HG03159 (cell line): ENCODE measurements around the gene TBC1D24.

Experiments
- ATAC-seq: cut with Tn5 transposase; IDR thresholded peaks from one replicate; pipeline ENCODE4 v1.9.1; 2021; ENCODE audit warnings: mild to moderate bottlenecking, moderate library complexity; ENCODE audit not compliant: unreplicated experiment

Gene TBC1D24

GRCh38 chr16:2497695-2498484, 23.0 kb downstream of the TBC1D24 start:
- ATAC-seq = no peak

- no peak for ATAC-seq
These were observed 23.8 kb downstream of the TBC1D24 start for GRCh38 chr16:2498531-2499253.

GRCh38 chr16:2499454-2499853, 24.5 kb downstream of the TBC1D24 start:
- no peak for ATAC-seq

GRCh38 chr16:2499890-2500429, 25.0 kb downstream of the TBC1D24 start:
- ATAC-seq = no peak

- ATAC-seq = no peak
These were observed 25.5 kb downstream of the TBC1D24 start for GRCh38 chr16:2500430-2500917.

- peak; percentile 69 for ATAC-seq
These were observed 26.2 kb downstream of the TBC1D24 start for GRCh38 chr16:2500918-2501750.

GRCh38 chr16:2501946-2502895, 27.3 kb downstream of the TBC1D24 start:
- ATAC-seq = no peak

GRCh38 chr16:2505695-2506094, 30.8 kb downstream of the TBC1D24 start:
- no peak for ATAC-seq

- peak; percentile 43 for ATAC-seq
These were observed 32.2 kb downstream of the TBC1D24 start for GRCh38 chr16:2507052-2507659.

GRCh38 chr16:2507665-2508064, 32.7 kb downstream of the TBC1D24 start:
- ATAC-seq = peak; percentile 3

- ATAC-seq = no peak
These were observed 33.9 kb downstream of the TBC1D24 start for GRCh38 chr16:2508722-2509400.

- no peak for ATAC-seq
These were observed 36.3 kb downstream of the TBC1D24 start for GRCh38 chr16:2511128-2511800.

GRCh38 chr16:2511996-2512734, 37.2 kb downstream of the TBC1D24 start:
- ATAC-seq = no peak

GRCh38 chr16:2512735-2513404, 37.9 kb downstream of the TBC1D24 start:
- ATAC-seq = no peak

- ATAC-seq = peak; percentile 68
These were observed 38.7 kb downstream of the TBC1D24 start, which contains the start of gene ATP6V0C for GRCh38 chr16:2513405-2514332. Gene ATP6V0C, plus strand, starts transcription at chr16:2513952. Its CDS starts 152 bp downstream, at chr16:2514104.
